GM23248 (cell line): Measurements from ENCODE around the gene USF3.

Experiments used
- EZH2 ChIP-seq: fragments of 200-600 bp; sonication (generic); IDR thresholded peaks from 2 replicates; pipeline ENCODE4 v1.6.1; 2018; ENCODE audit warnings: antibody characterized with exemption, mild to moderate bottlenecking; ENCODE audit not compliant: insufficient read depth, poor library complexity, severe bottlenecking
- EZH2phosphoT487 ChIP-seq: fragments of 200-600 bp; sonication (generic); IDR thresholded peaks from 2 replicates; pipeline ENCODE4 v1.6.1; 2018; ENCODE audit warnings: antibody characterized with exemption, moderate library complexity, mild to moderate bottlenecking, low read depth; ENCODE audit not compliant: insufficient read depth

DNA sequence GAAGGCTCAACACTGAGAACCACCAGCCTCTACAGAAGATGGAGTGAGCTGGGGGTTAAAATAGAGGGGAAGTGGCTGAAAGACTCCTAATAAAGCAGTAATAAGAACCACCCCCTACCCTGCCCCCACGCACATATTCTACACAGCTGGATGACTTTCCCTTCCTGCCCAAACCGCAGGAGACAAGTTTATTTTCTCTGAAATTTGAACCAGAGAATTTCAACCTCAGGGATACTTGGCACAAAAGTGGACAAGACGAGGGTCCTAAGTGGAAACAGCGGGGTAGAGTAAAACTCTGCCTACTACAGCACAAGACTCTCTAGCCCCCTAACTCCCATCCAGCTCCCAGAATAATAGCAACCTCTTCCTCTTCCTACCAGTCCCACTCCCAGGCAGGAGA is 28.4 kb downstream of the USF3 start:
- TF ChIP-seq EZH2 = no peak
- TF ChIP-seq EZH2phosphoT487 = no peak
